Measurements from ENCODE around the gene GRID1.

GRID1 gene

GRCh38 chr10:86169066-86169465, 197.5 kb downstream of the GRID1 start:
- no peak for DNase-seq
- TF ChIP-seq GATA1 (IDR thresholded peaks at IDR 0.05; ENCODE audit: low read depth, low read length) = no peak
- no peak for TF ChIP-seq POLR2A (IDR thresholded peaks at IDR 0.05; ENCODE audit: low read length)

- DNase-seq = no peak
- TF ChIP-seq POLR2A (IDR thresholded peaks at IDR 0.05; ENCODE audit: low read length) (no peak), GATA1 (IDR thresholded peaks at IDR 0.05; ENCODE audit: low read depth, low read length) (no peak)
Observed at GRCh38 chr10:86168256-86168655, 198.3 kb downstream of the GRID1 start.

- DNase-seq = no peak
- no peak for TF ChIP-seq GATA1 (IDR thresholded peaks at IDR 0.05; ENCODE audit: low read depth, low read length)
- no peak for TF ChIP-seq POLR2A (IDR thresholded peaks at IDR 0.05; ENCODE audit: low read length)
Observed at GRCh38 chr10:86167762-86168128, 198.8 kb downstream of the GRID1 start.

GRCh38 chr10:86167121-86167761, 199.4 kb downstream of the GRID1 start:
- DNase-seq = no peak
- TF ChIP-seq POLR2A (IDR thresholded peaks at IDR 0.05; ENCODE audit: low read length) = no peak
- no peak for TF ChIP-seq GATA1 (IDR thresholded peaks at IDR 0.05; ENCODE audit: low read depth, low read length)

- TF ChIP-seq POLR2A (IDR thresholded peaks at IDR 0.05; ENCODE audit: low read length) (no peak), GATA1 (IDR thresholded peaks at IDR 0.05; ENCODE audit: low read depth, low read length) (no peak)
- no peak for DNase-seq
Observed at GRCh38 chr10:86165666-86166065, 200.9 kb downstream of the GRID1 start.

- TF ChIP-seq POLR2A (IDR thresholded peaks at IDR 0.05; ENCODE audit: low read length) (no peak), GATA1 (IDR thresholded peaks at IDR 0.05; ENCODE audit: low read depth, low read length) (no peak)
- no peak for DNase-seq
Observed at GRCh38 chr10:86164960-86165630, 201.5 kb downstream of the GRID1 start.

GRCh38 chr10:86164174-86164774, 202.3 kb downstream of the GRID1 start:
- no peak for TF ChIP-seq GATA1 (IDR thresholded peaks at IDR 0.05; ENCODE audit: low read depth, low read length)
- TF ChIP-seq POLR2A (IDR thresholded peaks at IDR 0.05; ENCODE audit: low read length) = no peak
- no peak for DNase-seq

- TF ChIP-seq POLR2A (IDR thresholded peaks at IDR 0.05; ENCODE audit: low read length) = no peak
- TF ChIP-seq GATA1 (IDR thresholded peaks at IDR 0.05; ENCODE audit: low read depth, low read length) = no peak
- DNase-seq = no peak
Observed at GRCh38 chr10:86163522-86164173, 202.9 kb downstream of the GRID1 start.

GRCh38 chr10:86162696-86163400, 203.7 kb downstream of the GRID1 start:
- no peak for DNase-seq
- no peak for TF ChIP-seq GATA1 (IDR thresholded peaks at IDR 0.05; ENCODE audit: low read depth, low read length)
- no peak for TF ChIP-seq POLR2A (IDR thresholded peaks at IDR 0.05; ENCODE audit: low read length)

- DNase-seq = no peak
- TF ChIP-seq GATA1 (IDR thresholded peaks at IDR 0.05; ENCODE audit: low read depth, low read length) (no peak), POLR2A (IDR thresholded peaks at IDR 0.05; ENCODE audit: low read length) (no peak)
Observed at GRCh38 chr10:86162036-86162435, 204.6 kb downstream of the GRID1 start.

GRCh38 chr10:86160890-86161585, 205.6 kb downstream of the GRID1 start:
- TF ChIP-seq POLR2A (IDR thresholded peaks at IDR 0.05; ENCODE audit: low read length) (no peak), GATA1 (IDR thresholded peaks at IDR 0.05; ENCODE audit: low read depth, low read length) (no peak)
- DNase-seq = no peak

- no peak for DNase-seq
- TF ChIP-seq POLR2A (IDR thresholded peaks at IDR 0.05; ENCODE audit: low read length) = no peak
- TF ChIP-seq GATA1 (IDR thresholded peaks at IDR 0.05; ENCODE audit: low read depth, low read length) = no peak
Observed at GRCh38 chr10:86159797-86160196, 206.8 kb downstream of the GRID1 start.

Data from erythroblast (primary cell).